Measurements from ENCODE around the gene MYCN. TPM values are rescaled to one million over a fixed set of nuclear protein-coding genes. Genes with fewer than 3 reads are reported as not detected.
"Not testable (repeated sequence)": the region's sequence is repeated elsewhere in the genome, so short reads cannot be mapped to it uniquely, and the experiment has no call there.

Gene MYCN
- total and polyA plus RNA-seq, 2 donors (not counting 1 experiment from before 2014, with no cell fraction given): not detected

- Histone ChIP-seq H3K27me3 (ENCODE audit: control insufficient read depth, insufficient read depth, low read length) (no peaks in the 10 kb centered on the region), H3K79me2 (ENCODE audit: control insufficient read depth, insufficient read depth, low read length) (no peaks in the 10 kb centered on the region)
- no peak for TF ChIP-seq CTCF (conservative IDR thresholded peaks at IDR 0.05 in 1 of 2, IDR thresholded peaks at IDR 0.05 in 1 of 2; ENCODE audit: low read depth in 1 of 2, low read length in 2 of 2)
- TF ChIP-seq EZH2 (IDR thresholded peaks at IDR 0.05; ENCODE audit: low read length, missing control alignments): no peak
These were observed 39.1 kb upstream of the MYCN start for GRCh38 chr2:15901095-15901807.

GRCh38 chr2:15901808-15902130, 38.6 kb upstream of the MYCN start:
- no peak overlapping the region for H3K4me2 ChIP-seq (ENCODE audit: extremely low read depth, insufficient read depth, low read length)
- H3K4me1 ChIP-seq (ENCODE audit: control insufficient read depth, extremely low read depth, insufficient read depth, low read length): no peaks in the 10 kb centered on the region
- no peaks in the 10 kb centered on the region for H3K27me3 ChIP-seq (ENCODE audit: control insufficient read depth, insufficient read depth, low read length)
- no peaks in the 10 kb centered on the region for H3K9me3 ChIP-seq (ENCODE audit: control insufficient read depth, insufficient read depth, low read depth, low read length)
- no peak overlapping the region for H3K4me3 ChIP-seq (replicated peaks in 1 of 4; ENCODE audit: control extremely low read depth in 1 of 4, insufficient read depth in 1 of 4, low read depth in 3 of 4, low read length in 4 of 4)
- H3K27ac ChIP-seq (ENCODE audit: insufficient read depth, low read length): no peak overlapping the region
- no peaks in the 10 kb centered on the region for H3K36me3 ChIP-seq (ENCODE audit: control insufficient read depth, insufficient read depth, low read length)
- DNase-seq (ENCODE audit: low read depth in 2 of 2): no peak
- TF ChIP-seq CTCF (conservative IDR thresholded peaks at IDR 0.05 in 1 of 2, IDR thresholded peaks at IDR 0.05 in 1 of 2; ENCODE audit: low read depth in 1 of 2, low read length in 2 of 2) (no peak), EZH2 (IDR thresholded peaks at IDR 0.05; ENCODE audit: low read length, missing control alignments) (no peak)
- H4K20me1 ChIP-seq (ENCODE audit: control insufficient read depth, extremely low read depth, insufficient read depth, low read length): no peaks in the 10 kb centered on the region
- no peak overlapping the region for H3K9ac ChIP-seq (ENCODE audit: insufficient read depth, low read length)
- no peaks in the 10 kb centered on the region for H3K79me2 ChIP-seq (ENCODE audit: control insufficient read depth, insufficient read depth, low read length)
- H2AFZ ChIP-seq (ENCODE audit: low read length): no peak overlapping the region

More at GRCh38 chr2:15901095-15901807, 39.1 kb upstream of the MYCN start:
- Histone ChIP-seq H3K9me3 (ENCODE audit: control insufficient read depth, insufficient read depth, low read depth, low read length) (no peaks in the 10 kb centered on the region), H3K4me3 (replicated peaks in 1 of 4; ENCODE audit: control extremely low read depth in 1 of 4, insufficient read depth in 1 of 4, low read depth in 3 of 4, low read length in 4 of 4) (no peak overlapping the region), H3K36me3 (ENCODE audit: control insufficient read depth, insufficient read depth, low read length) (no peaks in the 10 kb centered on the region), H3K4me1 (ENCODE audit: control insufficient read depth, extremely low read depth, insufficient read depth, low read length) (no peaks in the 10 kb centered on the region), H3K9ac (ENCODE audit: insufficient read depth, low read length) (no peak overlapping the region), H3K4me2 (ENCODE audit: extremely low read depth, insufficient read depth, low read length) (no peak overlapping the region), H2AFZ (ENCODE audit: low read length) (no peak overlapping the region), H4K20me1 (ENCODE audit: control insufficient read depth, extremely low read depth, insufficient read depth, low read length) (no peaks in the 10 kb centered on the region), H3K27ac (ENCODE audit: insufficient read depth, low read length) (no peak overlapping the region)
- DNase-seq (ENCODE audit: low read depth in 2 of 2): no peak

- not testable (repeated sequence) for H3K9me3 ChIP-seq (ENCODE audit: control insufficient read depth, insufficient read depth, low read depth, low read length); H3K4me3 ChIP-seq (replicated peaks in 1 of 4; ENCODE audit: control extremely low read depth in 1 of 4, insufficient read depth in 1 of 4, low read depth in 3 of 4, low read length in 4 of 4); H2AFZ ChIP-seq (ENCODE audit: low read length); H3K36me3 ChIP-seq (ENCODE audit: control insufficient read depth, insufficient read depth, low read length); H4K20me1 ChIP-seq (ENCODE audit: control insufficient read depth, extremely low read depth, insufficient read depth, low read length); H3K79me2 ChIP-seq (ENCODE audit: control insufficient read depth, insufficient read depth, low read length); DNase-seq (ENCODE audit: low read depth in 2 of 2); H3K4me2 ChIP-seq (ENCODE audit: extremely low read depth, insufficient read depth, low read length); H3K9ac ChIP-seq (ENCODE audit: insufficient read depth, low read length); H3K4me1 ChIP-seq (ENCODE audit: control insufficient read depth, extremely low read depth, insufficient read depth, low read length); H3K27ac ChIP-seq (ENCODE audit: insufficient read depth, low read length); H3K27me3 ChIP-seq (ENCODE audit: control insufficient read depth, insufficient read depth, low read length)
These were observed 36.4 kb upstream of the MYCN start for GRCh38 chr2:15903910-15904309.

Data from fibroblast of lung (primary cell).